HFFc6 (cell line): Measurements from ENCODE around the gene VAC14. TPM values are rescaled to one million over a fixed set of nuclear protein-coding genes. Genes with fewer than 3 reads are reported as not detected.

Experiments used
- DNase-seq: peaks from one replicate; pipeline ENCODE4 v3.0.0-alpha.2; 2018
- H3K27ac Mint-ChIP-seq: 2 replicates; pipeline ENCODE4 v1.8.0; 2020; ENCODE audit warnings: mild to moderate bottlenecking, mixed read lengths
- H3K27me3 Mint-ChIP-seq: 2 replicates; pipeline ENCODE4 v1.8.0; 2021; ENCODE audit warnings: mild to moderate bottlenecking, moderate library complexity, mixed read lengths; ENCODE audit not compliant: insufficient read depth
- H3K36me3 Mint-ChIP-seq: 2 replicates; pipeline ENCODE4 v1.8.0; 2021; ENCODE audit warnings: low read depth, mixed read lengths
- H3K4me1 Mint-ChIP-seq: 2 replicates; pipeline ENCODE4 v1.8.0; 2020; ENCODE audit warnings: low read depth, mixed read lengths
- H3K4me3 Mint-ChIP-seq: 2 replicates; pipeline ENCODE4 v1.8.0; 2020; ENCODE audit warnings: mild to moderate bottlenecking, moderate library complexity, mixed read lengths
- H3K9me3 Mint-ChIP-seq: 2 replicates; pipeline ENCODE4 v1.8.0; 2020; ENCODE audit warnings: mild to moderate bottlenecking, mixed read lengths
- total RNA-seq, 6 experiments: library from RNA; stranded (reverse); fragmentation: NEBNext Ultra II Directional; extraction: Animal tissue kit (Norgen Biotek cat#: 25700); gene quantifications; 2 replicates in 1 of 6; 3 replicates in 5 of 6; pipeline ENCODE4 v1.2.3, GENCODE V29; 2021
- TF ChIP-seq, protein P1 (sequence below): fragments of 200-600 bp; sonication (generic); IDR thresholded peaks from 2 replicates; pipeline ENCODE4 v1.5.0; 2021; ENCODE audit warnings: antibody characterized with exemption, mild to moderate bottlenecking

The VAC14 gene
- total RNA-seq, 6 experiments from 2014 or later, result 34.5 to 45.5 (median 37.6) TPM

DNA sequence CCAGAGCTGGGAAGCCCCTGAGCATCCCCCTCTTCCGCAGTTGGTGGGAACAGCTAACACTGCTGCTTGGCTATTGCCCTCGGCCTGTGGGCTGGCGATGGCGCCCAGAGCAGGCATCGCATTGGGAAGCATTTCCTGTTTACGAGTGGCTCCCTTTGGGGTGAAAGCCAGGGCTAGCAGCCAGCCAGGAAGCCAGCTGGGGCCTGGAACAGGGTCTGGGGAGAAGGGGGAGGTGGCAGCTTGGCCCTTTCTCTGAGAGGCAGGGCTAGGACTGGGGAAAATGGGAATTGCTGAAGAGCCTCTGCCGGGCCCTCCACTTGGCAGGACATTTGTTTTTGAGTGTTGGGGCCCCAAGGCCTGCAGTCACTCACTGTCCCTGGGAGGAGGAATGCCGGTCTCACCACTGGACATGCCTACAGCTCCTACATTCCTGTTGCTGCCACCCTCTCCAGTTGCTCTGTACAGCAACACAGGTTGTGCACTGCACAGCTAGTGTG, 112.7 kb downstream of the VAC14 start:
- peak; percentile 36 for DNase-seq
- H3K4me3 Mint-ChIP-seq, result peak overlapping the region; percentile 31; the same call in 1 of the 2 replicates
- peaks cover 7% of the 10 kb centered on the region for H3K27me3 Mint-ChIP-seq
- H3K27ac Mint-ChIP-seq, result peak overlapping the region; percentile 91
- TF ChIP-seq, protein P1, sequence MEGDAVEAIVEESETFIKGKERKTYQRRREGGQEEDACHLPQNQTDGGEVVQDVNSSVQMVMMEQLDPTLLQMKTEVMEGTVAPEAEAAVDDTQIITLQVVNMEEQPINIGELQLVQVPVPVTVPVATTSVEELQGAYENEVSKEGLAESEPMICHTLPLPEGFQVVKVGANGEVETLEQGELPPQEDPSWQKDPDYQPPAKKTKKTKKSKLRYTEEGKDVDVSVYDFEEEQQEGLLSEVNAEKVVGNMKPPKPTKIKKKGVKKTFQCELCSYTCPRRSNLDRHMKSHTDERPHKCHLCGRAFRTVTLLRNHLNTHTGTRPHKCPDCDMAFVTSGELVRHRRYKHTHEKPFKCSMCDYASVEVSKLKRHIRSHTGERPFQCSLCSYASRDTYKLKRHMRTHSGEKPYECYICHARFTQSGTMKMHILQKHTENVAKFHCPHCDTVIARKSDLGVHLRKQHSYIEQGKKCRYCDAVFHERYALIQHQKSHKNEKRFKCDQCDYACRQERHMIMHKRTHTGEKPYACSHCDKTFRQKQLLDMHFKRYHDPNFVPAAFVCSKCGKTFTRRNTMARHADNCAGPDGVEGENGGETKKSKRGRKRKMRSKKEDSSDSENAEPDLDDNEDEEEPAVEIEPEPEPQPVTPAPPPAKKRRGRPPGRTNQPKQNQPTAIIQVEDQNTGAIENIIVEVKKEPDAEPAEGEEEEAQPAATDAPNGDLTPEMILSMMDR, result no peak
- no peaks in the 10 kb centered on the region for H3K9me3 Mint-ChIP-seq
- H3K36me3 Mint-ChIP-seq, result no peaks in the 10 kb centered on the region
- peaks cover 57% of the 10 kb centered on the region for H3K4me1 Mint-ChIP-seq

DNA sequence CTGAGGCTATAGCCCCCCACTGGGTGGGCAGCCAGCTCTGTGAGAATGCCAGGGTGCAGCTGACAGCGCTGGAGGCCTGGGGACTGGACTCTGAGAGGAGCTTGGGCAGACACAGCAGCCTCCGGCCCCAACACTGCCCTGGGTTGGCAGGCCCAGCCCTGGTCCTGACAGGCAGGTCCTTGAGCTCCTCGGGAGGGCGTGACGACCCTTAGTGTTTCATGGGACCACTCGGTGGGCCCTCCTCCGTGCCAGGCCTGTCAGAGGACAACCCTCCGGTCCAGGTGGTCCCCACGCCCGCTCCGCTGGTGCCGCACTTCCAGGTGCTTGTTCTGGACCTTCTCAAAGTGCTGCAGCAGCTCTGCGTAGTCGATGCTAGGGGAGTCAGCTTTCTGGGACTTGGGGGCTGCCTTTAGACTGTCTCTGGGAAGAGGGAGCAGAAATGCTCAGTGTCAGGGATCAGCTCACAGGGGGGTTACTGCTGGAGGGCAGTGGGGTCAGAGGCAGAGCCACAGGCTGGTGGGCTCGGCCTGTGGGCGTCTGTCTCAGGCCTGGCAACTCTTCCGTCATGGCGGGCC, 113.2 kb downstream of the VAC14 start:
- TF ChIP-seq, protein P1, result no peak
- DNase-seq, result no peak
- peak overlapping the region; percentile 31 for H3K4me3 Mint-ChIP-seq
- no peaks in the 10 kb centered on the region for H3K36me3 Mint-ChIP-seq
- H3K4me1 Mint-ChIP-seq, result peaks cover 54% of the 10 kb centered on the region
- peaks cover 7% of the 10 kb centered on the region for H3K27me3 Mint-ChIP-seq
- no peaks in the 10 kb centered on the region for H3K9me3 Mint-ChIP-seq
- H3K27ac Mint-ChIP-seq, result peak overlapping the region; percentile 91

DNA sequence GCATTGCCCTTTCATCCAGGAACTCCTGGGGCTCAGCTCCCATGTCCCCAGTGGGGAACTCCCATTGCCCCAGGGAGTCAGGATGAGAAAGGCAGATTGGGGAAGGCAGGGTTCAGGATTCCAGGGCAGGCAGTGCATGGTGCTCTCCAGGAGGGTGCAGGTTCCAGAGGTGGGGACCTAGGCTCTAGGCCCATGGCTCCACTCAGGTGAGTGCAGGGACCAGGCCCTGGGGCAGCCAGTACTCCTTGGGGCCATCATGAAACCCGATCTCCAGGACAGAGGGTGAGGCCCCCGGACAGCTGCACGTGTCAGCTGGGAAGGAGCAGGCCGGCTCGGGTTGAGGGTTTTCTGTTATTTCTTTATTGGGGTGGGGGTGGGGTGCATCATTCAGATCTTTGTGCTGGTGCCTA, 113.9 kb downstream of the VAC14 start:
- peak overlapping the region; percentile 91 for H3K27ac Mint-ChIP-seq

DNA sequence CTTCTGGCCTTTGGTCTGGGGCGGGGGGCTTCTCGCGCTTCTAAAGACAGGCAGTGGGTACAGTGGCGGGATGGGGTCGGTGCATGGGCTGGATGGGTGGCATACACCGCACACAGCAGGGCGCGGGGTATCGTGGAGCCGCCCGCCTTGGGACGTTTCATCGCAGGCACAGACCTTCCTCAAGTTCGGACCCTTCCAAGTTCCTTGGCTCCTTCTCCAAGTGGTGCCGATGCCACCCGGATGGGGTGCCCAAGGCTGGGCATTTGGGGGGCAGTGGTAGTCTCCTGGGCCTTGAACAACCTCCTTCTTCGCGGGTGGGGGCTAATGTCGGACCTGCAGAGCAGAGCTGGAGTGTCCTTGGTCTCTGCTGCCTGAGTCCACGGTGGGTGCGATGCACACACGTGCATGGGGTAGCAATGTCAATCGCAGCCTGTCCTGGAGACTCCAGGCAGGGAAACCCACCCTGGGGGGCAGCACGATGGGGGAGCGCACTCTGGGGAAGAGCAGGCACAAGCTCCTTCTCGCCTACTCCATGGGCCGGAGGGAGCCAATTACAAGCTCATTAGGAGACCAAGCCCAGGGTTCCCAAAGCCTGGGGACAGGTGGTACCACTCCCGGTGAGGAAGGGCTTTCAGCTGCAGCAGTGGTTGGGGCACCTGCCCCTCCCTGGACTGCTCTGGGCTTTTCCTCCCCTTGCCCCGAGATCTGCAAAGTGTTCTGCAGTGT, 114.4 kb downstream of the VAC14 start:
- no peak for DNase-seq
- Mint-ChIP-seq H3K27ac (peak overlapping the region; percentile 91), H3K4me3 (peak overlapping the region; percentile 71), H3K36me3 (no peaks in the 10 kb centered on the region), H3K9me3 (no peaks in the 10 kb centered on the region), H3K4me1 (peaks cover 52% of the 10 kb centered on the region), H3K27me3 (peaks cover 8% of the 10 kb centered on the region)
- TF ChIP-seq, protein P1, result no peak

More for the DNA sequence above, 113.9 kb downstream of the VAC14 start:
- Mint-ChIP-seq H3K36me3 (no peaks in the 10 kb centered on the region), H3K9me3 (no peaks in the 10 kb centered on the region), H3K27me3 (peaks cover 8% of the 10 kb centered on the region), H3K4me1 (peaks cover 57% of the 10 kb centered on the region), H3K4me3 (peak overlapping the region; percentile 71)
- DNase-seq, result no peak
- TF ChIP-seq, protein P1, result no peak

DNA sequence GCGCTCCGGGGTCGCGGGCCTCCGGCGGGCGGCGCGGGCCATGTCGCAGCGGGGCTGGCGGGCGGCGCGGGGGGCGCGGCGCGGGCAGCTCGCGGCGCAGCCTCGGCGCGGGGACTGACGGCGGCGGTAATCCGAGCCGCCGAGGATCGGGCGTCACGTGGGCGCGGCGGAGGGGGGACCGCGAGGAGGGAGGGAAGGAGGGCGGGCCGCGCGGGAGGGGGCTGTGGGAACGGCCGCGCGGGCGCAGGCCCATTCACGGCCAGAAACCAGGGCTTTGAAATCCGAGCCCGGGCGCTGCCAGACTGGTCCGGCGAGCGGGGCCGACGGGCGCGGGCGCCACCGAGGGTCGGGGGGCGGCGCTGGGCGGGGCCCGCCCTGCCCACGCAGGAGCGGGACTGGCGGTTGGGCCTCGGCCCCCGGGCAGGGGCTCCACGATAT, 115.0 kb downstream of the VAC14 start, which contains the start of gene MTSS2:
MTSS2 (minus strand) TSS at position 116 of the 438 bp plus-strand sequence. CDS start 262 bp downstream, outside the sequence.
- Mint-ChIP-seq H3K4me3 (peak within 1 kb of the TSS; percentile 90), H3K4me1 (peaks cover 46% of the 10 kb centered on the region), H3K27ac (peak within 1 kb of the TSS; percentile 91), H3K9me3 (no peaks in the 10 kb centered on the region), H3K27me3 (peaks cover 8% of the 10 kb centered on the region), H3K36me3 (no peaks in the 10 kb centered on the region)
- peak; percentile 73 for DNase-seq
- TF ChIP-seq, protein P1, result no peak
